ENCODE measurements around the gene CPEB4. TPM values are rescaled to one million over a fixed set of nuclear protein-coding genes. Genes with fewer than 3 reads are reported as not detected.

Gene CPEB4
- total RNA-seq, 2 donors from 2014 or later, result 54.7 to 65.6 TPM

DNA sequence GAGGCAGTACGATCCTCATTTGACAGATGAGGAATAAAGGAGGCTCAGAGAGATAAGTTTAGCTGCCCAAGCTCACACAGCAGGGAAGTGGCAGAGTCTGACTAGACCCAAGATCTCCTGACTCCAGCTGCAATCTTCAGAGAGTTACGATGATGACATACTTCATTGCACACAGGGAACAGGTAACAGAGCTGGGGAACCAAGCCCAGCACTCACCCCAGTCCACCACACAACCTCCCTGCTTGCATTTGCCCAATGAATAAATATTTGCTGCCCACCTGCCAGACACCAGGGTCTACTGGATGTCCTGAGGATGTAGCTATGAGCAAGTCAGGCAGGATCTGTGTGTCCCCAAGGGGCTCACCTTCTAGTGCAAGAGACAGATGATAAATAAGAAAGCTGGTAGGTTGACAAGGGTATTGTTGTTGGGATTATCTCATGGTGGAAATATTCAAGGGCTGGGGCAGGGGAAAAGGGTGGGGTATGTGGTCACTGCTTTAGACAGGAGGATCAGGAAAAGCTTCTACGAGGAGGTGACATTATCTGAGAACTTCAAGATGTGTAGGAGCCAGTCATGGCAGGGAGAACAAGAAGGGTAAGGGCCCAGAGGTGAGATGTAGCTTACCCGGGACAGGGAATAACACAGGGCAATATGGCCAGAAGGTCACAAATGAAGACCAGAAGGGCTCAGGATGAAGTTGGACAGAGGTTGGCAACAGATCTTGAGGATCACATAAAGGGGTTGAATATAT lies 28.6 kb upstream of the CPEB4 start:
- Histone ChIP-seq H3K9me3 (no peaks in the 10 kb centered on the region), H3K36me3 (no peaks in the 10 kb centered on the region), H3K4me1 (ENCODE audit: control insufficient read depth in 1 of 2, low read depth in 2 of 2) (peaks cover 17 to 44% of the 10 kb centered on the region in 2 donors), H3K27ac (no peak overlapping the region), H3K4me3 (no peak overlapping the region), H3K27me3 (replicated peaks; ENCODE audit: insufficient read depth) (no peaks in the 10 kb centered on the region)
- no peak for DNase-seq (ENCODE audit: low spot score)
- no peak for ATAC-seq (ENCODE audit: insufficient number of reproducible peaks, low FRiP score, low read depth)
- no peak for TF ChIP-seq CTCF (IDR thresholded peaks at IDR 0.05)

DNA sequence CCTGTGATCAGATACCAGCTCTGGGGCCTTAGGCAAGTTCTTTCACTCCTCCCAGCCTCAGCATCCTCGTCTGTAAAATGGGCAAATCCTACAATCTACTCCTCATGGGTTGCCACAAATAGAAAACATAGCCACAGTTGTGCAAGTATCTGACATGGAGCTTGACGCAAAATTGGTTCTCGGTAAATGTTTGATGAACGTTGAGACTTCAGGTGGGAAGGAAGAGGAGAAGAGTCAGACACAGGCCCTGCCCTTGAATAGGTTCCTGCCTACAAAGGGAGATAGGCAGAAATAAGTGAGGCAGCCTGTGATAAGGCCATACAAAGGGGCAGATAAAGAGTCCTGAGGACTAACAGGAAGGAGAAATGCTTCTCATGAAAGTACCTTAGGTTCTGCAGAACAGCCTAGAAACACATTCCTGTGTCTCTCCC lies 26.1 kb upstream of the CPEB4 start:
- DNase-seq (ENCODE audit: low spot score), result no peak
- Histone ChIP-seq H3K9me3 (no peaks in the 10 kb centered on the region), H3K4me3 (no peak overlapping the region), H3K4me1 (ENCODE audit: control insufficient read depth in 1 of 2, low read depth in 2 of 2) (peaks cover 10 to 30% of the 10 kb centered on the region in 2 donors), H3K36me3 (no peaks in the 10 kb centered on the region), H3K27me3 (replicated peaks; ENCODE audit: insufficient read depth) (no peaks in the 10 kb centered on the region), H3K27ac (no peak overlapping the region)
- no peak for ATAC-seq (ENCODE audit: insufficient number of reproducible peaks, low FRiP score, low read depth)
- no peak for TF ChIP-seq CTCF (IDR thresholded peaks at IDR 0.05)

DNA sequence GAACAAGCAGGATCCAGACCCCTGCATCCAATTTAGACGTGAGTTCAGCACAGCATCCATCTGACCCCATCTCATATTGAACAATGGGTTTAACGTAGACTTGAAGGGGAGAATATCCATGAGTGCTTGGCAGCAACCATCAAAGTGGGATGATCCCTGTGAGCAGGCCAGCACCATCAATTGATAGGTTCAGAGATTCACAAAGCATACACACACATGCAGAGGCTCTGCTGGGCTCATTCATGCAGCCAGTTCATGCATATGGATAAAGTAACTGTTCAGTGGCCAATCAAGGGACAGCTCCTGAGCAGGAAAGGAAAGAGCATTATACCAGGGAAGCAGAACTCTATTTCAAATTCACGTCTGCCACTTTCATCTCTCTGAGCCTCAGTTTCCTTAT lies 24.8 kb upstream of the CPEB4 start:
- peaks cover 10 to 30% of the 10 kb centered on the region in 2 donors for H3K4me1 ChIP-seq (ENCODE audit: control insufficient read depth in 1 of 2, low read depth in 2 of 2)
- no peak for TF ChIP-seq CTCF (IDR thresholded peaks at IDR 0.05)
- DNase-seq (ENCODE audit: low spot score), result no peak
- no peaks in the 10 kb centered on the region for H3K27me3 ChIP-seq (replicated peaks; ENCODE audit: insufficient read depth)
- H3K4me3 ChIP-seq, result no peak overlapping the region
- no peaks in the 10 kb centered on the region for H3K36me3 ChIP-seq
- H3K27ac ChIP-seq, result no peak overlapping the region
- no peak for ATAC-seq (ENCODE audit: insufficient number of reproducible peaks, low FRiP score, low read depth)
- H3K9me3 ChIP-seq, result no peaks in the 10 kb centered on the region

DNA sequence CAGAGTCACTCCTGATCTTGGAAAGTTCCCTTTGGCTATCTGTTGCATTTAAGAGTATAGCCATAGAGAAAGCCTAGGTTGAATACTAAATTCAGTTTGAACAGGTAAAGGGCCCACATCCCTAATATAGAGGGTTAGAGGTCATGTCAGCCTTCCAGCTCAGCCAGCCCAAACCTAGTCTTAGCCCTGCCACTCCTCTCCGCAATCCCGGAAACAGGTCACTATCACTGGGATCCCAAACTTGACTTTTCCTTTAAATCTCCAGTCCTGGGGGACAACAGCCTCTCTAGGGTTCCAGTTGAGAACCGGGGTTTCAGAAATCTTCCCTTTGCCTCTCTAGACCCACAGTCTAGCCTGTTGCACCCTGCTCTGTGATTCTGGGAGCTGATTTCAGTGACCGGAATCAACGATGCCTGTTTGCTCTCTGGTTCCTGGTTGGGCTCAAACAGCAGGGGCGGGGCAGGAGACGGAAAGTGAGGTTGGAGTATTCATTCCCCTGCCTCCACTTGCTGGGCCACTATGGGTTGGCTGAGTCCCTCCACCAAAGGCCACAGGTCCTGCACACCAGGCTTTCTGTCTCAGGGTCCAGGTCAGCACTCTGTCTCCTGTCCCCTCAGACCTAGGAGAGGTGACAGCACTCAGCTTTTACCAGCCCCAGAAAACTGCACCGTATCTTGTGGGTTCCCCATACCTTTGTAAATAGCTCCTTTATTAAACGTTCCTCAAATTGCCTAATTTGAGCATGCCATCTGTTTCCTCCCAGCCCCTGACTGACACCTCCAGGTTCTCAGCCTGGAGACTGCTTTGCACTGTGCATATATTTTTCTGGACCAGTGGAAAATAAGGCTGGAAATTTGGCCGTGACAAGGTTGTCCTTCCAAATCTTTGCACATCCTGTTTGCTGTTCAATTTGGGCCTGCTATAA lies 23.8 kb upstream of the CPEB4 start:
- no peak for DNase-seq (ENCODE audit: low spot score)
- TF ChIP-seq CTCF (IDR thresholded peaks at IDR 0.05), result no peak
- Histone ChIP-seq H3K27me3 (replicated peaks; ENCODE audit: insufficient read depth) (no peaks in the 10 kb centered on the region), H3K9me3 (no peaks in the 10 kb centered on the region), H3K36me3 (no peaks in the 10 kb centered on the region), H3K4me3 (no peak overlapping the region), H3K27ac (no peak overlapping the region), H3K4me1 (ENCODE audit: control insufficient read depth in 1 of 2, low read depth in 2 of 2) (peaks cover 10 to 28% of the 10 kb centered on the region in 2 donors)
- ATAC-seq (ENCODE audit: insufficient number of reproducible peaks, low FRiP score, low read depth), result no peak

DNA sequence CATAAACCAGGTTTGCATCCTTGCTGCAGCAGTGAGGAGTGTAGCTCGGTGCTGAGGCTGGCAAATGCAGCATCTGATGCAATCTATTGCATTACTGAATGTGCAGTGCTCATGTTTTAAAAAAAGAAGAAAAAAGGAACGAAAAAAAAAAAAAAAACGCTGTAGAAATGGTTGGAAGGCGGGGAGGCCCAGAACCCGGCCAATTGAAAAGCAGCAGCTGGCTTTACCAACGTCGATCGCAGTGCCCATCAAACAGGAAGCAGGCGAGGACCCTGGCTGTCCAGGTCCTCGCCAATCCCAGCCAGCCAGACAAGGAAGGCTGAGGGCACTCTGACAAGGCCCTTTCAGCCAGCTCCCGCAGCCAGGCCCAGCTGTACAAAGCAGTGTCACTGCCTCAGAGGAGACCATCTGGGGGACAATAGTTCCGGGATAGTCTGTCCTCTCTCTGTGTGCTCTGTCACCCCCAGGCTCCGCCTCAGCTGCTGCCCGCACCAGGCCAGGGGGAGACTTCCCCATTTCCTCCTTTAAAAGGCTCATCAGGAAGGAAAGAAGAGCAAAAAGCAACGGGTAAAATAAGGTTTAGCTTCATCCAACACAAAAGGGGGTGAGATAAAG lies 21.8 kb upstream of the CPEB4 start:
- peak overlapping the region; percentile 6 for H3K4me3 ChIP-seq
- no peaks in the 10 kb centered on the region for H3K36me3 ChIP-seq
- H3K9me3 ChIP-seq, result no peaks in the 10 kb centered on the region
- no peak for TF ChIP-seq CTCF (IDR thresholded peaks at IDR 0.05)
- DNase-seq (ENCODE audit: low spot score) (no peak), ATAC-seq (ENCODE audit: insufficient number of reproducible peaks, low FRiP score, low read depth) (no peak)
- peaks cover 0 to 12% of the 10 kb centered on the region in 2 donors for H3K4me1 ChIP-seq (ENCODE audit: control insufficient read depth in 1 of 2, low read depth in 2 of 2)
- H3K27me3 ChIP-seq (replicated peaks; ENCODE audit: insufficient read depth), result no peaks in the 10 kb centered on the region
- peak overlapping the region; percentile 32 to 44 for H3K27ac ChIP-seq
